Kasumi-1 (cell line): ENCODE results near the gene UNC13C.

Source experiments
- DNase-seq, 2 experiments: peaks; one replicate each; lab custom pipeline; 2025; lab: John Stamatoyannopoulos, UW

UNC13C gene

DNA sequence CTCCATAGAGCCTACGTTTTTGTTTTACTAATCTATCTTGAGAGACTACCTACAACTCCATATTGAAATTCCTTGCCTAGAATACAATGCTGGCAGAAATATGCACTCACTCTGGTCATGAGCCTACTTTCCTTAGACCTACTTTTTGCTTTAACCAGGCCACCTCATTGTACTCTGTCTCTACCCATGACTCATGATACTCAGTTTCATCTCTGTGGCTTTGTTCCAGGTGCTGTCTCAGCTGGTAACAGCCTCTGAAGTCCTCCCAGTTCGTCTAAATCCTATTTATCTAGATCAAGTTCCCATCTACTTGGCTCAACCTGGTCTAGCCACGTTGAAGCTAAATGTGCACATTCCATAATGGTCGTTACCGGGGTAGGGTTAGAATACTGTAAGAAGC lies 682.1 kb downstream of the UNC13C start:
- no peak for DNase-seq

- DNase-seq, result no peak
These were observed 697.0 kb downstream of the UNC13C start for GRCh38 chr15:54675241-54675640.

- DNase-seq, result peak; percentile 94 to 97
These were observed 703.3 kb downstream of the UNC13C start for GRCh38 chr15:54681584-54681983.
